Fibroblast of peridontal ligament (primary cell): ENCODE measurements around the gene TMTC2.

Experiments
- DNase-seq: peaks from one replicate; pipeline ENCODE4 v3.0.0-alpha.2; 2010; ENCODE audit errors: extremely low read depth

Gene TMTC2

DNA sequence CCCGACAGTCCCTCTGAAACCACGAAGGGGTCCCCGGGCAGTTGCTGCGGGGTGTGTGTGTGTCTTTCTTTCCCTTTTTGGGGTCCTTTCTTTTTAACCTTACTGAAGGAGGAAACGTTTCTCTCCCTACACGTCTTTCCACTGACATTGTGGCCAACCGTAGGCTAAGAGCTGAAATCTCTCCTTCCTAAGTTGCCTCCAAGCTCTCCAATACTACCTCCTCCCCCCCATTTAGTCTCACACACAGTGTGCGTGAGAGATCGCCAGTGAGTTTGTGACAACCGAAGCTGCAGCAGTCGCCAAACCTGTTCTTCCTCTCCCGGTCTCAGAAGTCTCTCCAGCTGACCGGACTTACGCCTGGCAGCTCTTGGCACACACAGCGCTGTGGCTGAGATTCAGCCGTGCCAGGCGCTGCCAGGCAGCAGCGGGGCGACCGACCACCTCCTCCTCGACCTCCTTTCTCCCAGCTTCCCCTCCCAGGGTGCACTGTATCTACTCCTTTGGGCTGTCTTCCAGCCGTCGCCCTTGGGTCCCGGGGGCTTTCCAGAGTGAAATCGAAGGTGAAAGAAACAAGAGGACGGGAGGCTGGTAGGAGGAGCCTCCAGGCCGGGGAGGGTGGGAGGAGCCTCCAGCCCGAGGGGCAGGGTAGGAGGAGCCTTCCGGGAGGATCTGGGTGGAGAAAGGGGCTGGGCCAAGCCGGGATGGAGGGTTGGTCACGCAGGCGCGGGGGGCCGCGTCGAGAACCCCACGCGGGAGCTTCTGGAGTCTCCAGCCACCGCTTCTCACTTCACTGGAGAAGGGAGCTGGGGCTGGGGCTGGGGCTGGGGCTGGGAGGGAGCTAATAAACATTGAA, at the start of gene TMTC2:
Gene TMTC2, plus strand, starts transcription at position 739 of the 853 bp plus-strand sequence.
- peak; percentile 78 for DNase-seq

- no peak for DNase-seq
These were observed 48.4 kb upstream of the TMTC2 start for GRCh38 chr12:82638324-82638723.

DNA sequence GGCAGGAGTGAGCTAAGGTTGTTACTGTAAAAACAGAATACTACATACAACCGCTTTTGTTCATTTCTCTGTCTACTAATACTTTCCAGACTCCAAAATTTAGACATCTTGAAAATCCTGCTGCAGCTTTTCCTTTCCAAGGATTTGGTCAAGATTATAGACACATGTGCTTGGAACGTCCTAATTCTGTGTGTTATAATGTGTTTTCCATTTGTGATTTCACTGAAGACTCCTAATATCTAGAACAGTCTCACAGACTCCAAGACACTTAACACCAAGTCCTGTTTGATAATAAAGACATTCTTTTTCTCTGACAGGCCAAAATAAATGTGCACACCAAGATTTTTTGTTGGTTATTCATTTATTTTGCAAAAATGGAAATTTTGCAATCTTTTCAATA, 41.8 kb upstream of the TMTC2 start:
- no peak for DNase-seq

DNA sequence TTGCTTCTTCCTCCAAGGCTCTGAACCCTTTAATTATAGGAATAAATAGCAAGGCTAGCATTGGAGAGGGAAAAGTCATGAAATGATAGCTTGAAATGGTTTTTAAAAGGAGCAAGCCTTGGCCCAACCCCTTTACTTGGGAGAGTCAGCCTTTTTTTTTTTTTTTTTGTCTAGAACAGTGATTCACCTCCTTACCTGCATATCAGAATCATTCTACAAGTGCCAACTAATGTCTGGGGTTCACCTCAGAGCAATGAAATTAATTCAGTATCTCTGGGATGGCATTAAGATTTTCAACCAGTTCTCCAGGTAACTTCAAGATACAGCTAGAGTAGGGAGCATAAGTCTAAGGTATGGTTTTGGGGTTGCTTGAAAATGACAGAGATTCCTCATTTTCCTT, 41.3 kb upstream of the TMTC2 start:
- no peak for DNase-seq

DNA sequence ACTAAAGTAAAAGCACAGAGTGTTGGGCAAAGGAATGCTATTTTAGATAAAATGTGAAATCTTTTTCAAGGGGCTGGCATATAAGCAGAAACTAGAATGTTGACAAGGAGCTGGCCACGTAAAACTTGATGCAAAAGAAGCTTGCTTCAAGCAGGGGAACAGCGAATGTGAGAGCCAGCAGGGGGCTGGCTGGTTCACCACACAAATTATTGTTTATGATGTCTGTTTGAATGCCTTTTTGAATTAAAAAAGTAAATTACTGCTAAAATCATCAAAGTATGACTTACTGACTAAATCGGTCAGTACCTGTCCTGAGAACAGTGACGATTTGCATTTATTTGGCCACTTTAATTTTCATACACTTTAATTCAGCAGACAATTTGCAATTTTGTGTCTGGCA, 38.9 kb upstream of the TMTC2 start:
- DNase-seq: no peak

DNA sequence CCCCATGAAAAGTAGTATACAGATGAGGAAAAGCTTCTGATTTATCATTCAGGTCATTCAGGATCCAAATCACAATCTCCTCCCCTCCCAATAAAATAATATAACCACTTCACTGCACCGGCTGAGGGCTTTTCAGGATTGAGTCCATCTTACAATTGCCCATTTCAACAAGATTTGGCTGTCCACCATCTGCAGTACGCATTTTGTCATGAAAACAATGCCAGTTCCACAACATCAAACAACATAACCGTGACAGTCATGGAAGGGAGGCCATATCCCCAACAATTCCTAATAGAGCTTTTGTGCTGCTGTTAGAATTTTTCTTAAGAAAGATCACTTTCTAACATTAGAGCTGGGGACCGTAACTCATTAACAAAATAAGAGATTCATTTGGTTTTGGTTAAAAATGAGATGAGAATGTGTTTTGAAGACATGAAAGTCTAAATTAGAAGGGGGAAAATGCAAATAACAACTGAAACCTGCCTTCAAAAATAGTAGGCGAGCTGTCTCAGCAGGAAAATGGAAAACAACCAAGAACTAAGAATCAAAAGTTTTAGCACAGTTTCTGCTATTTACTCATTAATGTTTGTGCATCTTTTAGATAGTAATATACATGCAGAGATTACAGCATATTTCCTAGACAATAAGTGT, 38.3 kb upstream of the TMTC2 start:
- DNase-seq: no peak

DNA sequence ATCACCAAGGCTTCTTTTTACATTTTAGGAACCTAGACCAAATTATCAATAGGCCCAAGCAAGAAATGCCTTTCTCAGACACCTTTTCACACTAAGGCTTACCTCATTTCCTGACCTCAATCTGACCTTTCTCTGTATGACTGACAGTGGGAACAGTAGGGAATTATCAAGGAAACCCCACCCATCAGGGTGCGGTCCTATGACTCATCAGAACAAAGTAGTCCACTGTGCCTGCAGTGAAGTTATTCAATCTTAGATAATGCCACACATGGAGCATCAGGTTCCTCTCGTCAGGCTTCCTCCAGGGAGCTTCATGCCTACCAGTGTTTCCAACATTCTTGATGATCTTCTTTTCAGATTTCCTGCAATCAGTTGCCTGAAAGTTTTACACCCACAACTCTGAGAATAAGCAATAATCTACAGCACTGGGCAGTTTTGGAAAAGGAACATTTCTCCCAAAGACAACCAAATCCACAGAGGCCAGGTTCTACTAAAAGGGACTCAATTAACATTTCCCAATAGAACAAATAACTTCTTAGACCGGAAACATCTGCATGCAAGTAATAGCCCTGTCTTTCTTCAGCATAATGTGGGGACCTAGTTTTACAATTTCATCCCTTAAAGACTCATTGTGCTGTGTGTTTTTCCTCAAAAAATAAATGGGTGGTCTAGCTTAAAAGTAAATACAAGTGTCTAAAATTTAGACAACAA, 35.9 kb upstream of the TMTC2 start:
- DNase-seq: no peak

DNA sequence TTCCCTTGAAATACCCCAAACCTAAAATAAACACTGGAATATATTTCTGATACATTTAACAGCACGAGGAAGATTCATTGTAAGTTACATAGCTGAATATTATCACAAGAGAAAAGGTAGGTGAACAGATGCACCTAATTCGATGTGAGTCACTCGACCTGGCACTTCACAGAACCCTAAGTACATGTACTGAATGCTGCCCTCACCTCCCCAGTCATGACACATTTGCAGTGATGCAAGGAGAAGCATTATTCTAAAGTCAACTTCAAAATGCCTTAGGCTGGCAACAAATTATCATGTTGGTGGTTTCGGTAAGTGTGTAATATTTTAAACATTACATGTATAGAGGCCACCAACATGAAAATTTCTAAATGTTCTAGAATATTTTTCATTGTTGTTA, 35.2 kb upstream of the TMTC2 start:
- no peak for DNase-seq

DNA sequence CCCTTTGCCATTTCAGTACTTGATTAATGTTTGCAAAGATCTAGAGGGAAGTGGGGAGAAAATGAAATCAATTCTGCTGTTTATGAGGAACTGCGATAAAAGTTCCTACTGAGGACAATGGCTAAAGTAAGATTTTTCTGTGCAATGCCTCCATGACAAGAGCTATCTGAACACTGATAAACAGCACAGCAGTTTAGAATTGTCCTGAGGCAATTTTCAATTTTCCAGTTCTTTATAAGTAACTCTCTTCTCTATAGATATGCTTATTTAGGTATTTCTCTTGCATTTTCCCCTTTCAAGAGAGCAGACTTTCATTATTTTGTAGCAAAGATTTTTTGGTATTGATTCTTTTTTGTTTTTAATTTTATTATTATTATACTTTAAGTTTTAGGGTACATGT, 34.6 kb upstream of the TMTC2 start:
- no peak for DNase-seq

GRCh38 chr12:82655751-82656150, 31.0 kb upstream of the TMTC2 start:
- no peak for DNase-seq

DNA sequence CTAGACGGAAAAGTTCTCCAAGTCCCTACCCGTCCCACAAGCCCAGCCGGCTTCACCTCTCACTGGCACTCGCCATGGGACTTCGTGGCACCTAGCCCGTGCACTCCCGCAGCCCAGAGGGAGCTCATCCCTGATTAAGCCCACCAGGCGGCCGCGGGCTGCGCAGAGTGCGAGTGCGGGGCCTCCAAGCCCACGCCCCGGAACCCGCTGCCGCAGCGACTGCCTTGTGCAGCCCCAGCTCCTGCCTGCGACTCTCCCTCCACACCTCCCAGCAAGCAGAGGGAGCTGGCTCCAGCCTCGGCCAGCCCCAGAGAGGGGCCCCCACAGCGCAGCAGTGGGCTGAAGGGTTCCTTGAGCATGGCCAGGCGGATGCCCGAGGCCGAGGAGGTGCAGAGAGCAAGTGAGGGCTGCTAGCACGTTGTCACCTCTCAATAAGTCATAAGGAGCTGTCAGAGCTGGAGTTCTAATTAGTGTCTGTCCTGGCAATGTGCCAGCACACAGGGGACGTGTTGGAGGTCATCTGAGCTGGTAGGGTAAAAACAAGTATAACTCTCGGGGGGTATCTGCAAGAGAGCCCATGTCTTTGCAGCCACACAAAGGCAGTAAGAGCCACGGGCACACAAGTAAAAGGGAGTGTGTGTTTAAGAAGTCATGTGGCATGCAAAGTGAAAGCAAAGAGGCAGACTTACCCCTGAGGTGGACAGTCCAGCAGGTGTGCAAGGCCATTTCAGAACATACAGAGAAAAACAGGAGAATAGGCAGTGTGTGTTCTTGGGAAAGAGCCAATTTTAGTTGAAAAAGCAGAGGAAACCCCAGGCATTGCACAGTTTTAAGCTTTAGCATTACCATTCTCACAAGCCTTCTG, 27.1 kb upstream of the TMTC2 start:
- DNase-seq: no peak

DNA sequence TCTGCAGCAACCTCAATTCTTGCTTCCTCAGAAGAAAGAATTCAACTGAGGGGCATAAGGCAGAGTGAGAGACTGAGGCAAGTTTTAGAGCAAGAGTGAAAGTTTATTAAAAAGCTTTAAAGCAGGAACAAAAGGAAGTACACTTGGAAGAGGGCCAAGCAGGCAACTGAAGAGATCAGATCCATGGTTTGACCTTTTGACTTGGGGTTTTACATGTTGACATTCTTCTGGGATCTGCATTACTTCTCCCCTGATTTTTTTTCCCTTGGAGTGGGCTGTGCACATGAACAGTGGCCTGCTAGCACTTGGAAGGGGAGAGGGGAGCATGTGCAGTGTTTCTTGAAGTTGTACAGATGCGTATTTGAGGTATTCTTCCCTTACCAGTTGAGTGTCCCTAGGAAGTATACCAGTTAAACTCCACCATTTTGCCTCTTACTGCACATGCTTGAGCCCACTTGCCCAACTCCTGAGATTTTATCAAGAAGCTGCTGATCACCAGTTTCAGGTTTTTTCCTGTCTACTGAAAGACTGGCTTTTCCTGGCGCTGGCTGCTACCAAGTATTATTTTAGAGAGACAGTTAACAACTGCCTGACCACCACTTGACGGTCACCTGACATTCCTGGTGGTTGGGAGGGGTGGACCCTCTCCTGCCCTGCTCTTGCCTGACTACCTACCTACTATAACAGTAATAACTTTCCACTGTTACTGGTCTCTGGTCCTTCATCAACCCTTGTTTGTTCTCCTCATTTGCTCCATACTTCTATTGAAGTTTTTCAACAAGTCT, 26.0 kb upstream of the TMTC2 start:
- no peak for DNase-seq

- DNase-seq: no peak
These were observed 22.8 kb upstream of the TMTC2 start for GRCh38 chr12:82663893-82664292.

- no peak for DNase-seq
These were observed 21.4 kb upstream of the TMTC2 start for GRCh38 chr12:82665142-82665923.

- no peak for DNase-seq
These were observed 19.9 kb upstream of the TMTC2 start for GRCh38 chr12:82666830-82667229.

- no peak for DNase-seq
These were observed 15.0 kb upstream of the TMTC2 start for GRCh38 chr12:82671673-82672195.

DNA sequence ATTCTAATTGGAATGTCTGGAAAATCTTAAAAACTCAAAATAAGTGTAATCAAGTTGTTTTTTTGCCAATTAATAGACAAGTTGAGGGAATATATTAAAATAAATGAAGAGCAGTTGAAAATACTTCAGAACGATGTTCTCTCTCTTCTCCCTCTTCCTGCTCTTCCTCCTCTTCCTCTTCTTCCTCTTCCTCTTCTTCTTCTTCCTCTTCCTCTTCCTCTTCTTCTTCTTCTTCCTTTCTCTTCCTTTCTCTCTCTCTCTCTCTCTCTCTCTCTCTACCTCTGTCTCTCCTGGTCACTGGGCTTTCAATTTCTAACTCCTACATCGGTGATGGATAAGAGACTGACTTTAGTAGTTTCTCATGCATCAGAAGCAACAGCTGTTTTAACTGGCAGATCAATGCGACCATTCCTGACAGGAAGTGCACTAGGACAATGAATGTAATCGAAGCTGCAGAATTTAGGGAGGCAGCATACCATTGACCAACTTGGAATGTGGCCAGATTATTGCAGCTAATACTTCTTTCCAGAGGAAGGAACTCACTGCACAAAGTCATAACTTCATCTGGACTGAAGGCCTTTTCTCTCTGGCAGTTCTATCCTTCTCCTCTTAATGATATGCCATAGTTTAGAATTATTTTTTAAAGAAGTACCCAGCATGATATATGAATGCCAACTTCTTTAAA, 13.8 kb upstream of the TMTC2 start:
- DNase-seq: no peak

DNA sequence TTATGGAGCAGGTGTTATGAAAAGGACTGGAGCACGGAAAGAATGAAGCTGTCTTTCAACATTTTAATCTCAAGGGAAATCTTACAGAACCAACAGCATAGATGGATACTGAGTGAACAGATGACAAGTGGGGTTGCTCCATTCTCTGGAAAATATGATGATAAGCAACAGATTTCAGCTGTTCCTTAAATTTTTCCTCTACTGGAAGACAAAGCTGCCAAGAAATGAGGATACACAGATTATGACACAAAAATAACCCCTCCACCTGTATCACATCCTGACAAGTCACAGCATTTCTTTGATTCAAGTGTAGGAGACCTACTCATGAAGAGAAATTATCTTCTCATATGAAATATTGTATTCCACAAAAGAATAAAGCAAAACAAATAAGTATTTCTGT, 13.0 kb upstream of the TMTC2 start:
- DNase-seq: no peak

DNA sequence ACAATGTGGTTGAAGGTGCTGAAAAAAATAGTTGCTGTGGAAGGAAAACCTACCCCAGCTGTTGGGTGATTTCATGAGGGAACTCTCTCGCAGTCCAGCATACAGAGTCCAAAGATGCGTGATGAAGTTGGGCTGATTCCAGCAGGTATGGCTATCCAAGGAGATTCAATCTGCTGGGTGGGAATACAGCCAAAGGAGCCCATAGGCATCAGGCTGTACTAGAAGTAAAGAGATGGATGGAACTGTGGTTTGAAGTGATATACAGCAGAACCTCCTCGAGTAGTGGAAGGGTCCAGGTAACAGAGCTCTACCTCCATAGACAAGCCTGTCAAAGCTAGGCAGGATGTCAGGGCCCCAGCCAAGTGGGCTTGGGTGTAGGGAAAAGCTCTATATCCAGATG, 11.5 kb upstream of the TMTC2 start:
- no peak for DNase-seq
